ENCODE data around the gene NPFFR1.

GRCh38 chr10:70241081-70241480, 42.7 kb downstream of the NPFFR1 start:
- no peak for TF ChIP-seq ZNF202 (tag by site-specific recombination; IDR thresholded peaks at IDR 0.05; ENCODE audit: borderline replicate concordance)
- TF ChIP-seq ZNF473 (tag by site-specific recombination; IDR thresholded peaks at IDR 0.05), result no peak
- no peak for TF ChIP-seq ZNF19 (tag by site-specific recombination; IDR thresholded peaks at IDR 0.05; ENCODE audit: low read depth)
- no peak for TF ChIP-seq CTCF (tag by site-specific recombination; IDR thresholded peaks at IDR 0.05)
- TF ChIP-seq ZNF670 (tag by site-specific recombination; IDR thresholded peaks at IDR 0.05; ENCODE audit: low read depth), result no peak
- no peak for TF ChIP-seq ZNF121 (tag by site-specific recombination; IDR thresholded peaks at IDR 0.05)
- TF ChIP-seq TSHZ1 (tag by site-specific recombination; IDR thresholded peaks at IDR 0.05; ENCODE audit: borderline replicate concordance), result no peak

Data from HEK293 (cell line).